DND-41 (cell line): ENCODE measurements around the gene APOC1.

Experiments used
- CTCF ChIP-seq: IDR thresholded peaks from 2 replicates; pipeline ENCODE4 v1.5.1; 2012; ENCODE audit warnings: borderline replicate concordance, low read length, moderate library complexity, mild to moderate bottlenecking; ENCODE audit not compliant: poor library complexity, severe bottlenecking; ENCODE audit errors: extremely low read depth
- EZH2 ChIP-seq: IDR thresholded peaks from 3 replicates; pipeline ENCODE4 v1.6.1; 2012; ENCODE audit warnings: borderline replicate concordance, low read depth, mild to moderate bottlenecking, moderate library complexity, low read length, inconsistent platforms; ENCODE audit not compliant: severe bottlenecking

DNA sequence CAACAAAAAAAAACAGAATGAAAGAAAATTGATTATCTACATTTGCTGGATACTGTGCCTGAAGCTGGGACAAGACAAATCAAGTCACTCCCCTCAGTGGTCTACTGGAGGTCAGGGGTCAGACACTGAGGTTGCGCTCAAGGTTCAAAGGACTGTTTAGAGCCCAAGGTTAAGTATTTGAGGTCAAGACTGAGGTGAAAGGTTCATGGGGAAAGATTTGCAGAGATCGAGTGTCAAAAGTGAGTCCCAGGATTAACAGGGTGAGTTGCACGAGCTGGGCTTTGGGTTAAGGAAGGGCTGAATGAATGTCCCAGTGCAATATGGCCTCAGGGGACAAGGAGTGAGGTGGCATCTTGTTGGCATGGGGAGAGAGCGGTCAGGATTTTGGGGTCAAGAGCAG is 26.8 kb upstream of the APOC1 start:
- TF ChIP-seq CTCF (no peak), EZH2 (no peak)
